ENCODE data around the gene ADGRV1. TPM values are rescaled to one million over a fixed set of nuclear protein-coding genes. Genes with fewer than 3 reads are reported as not detected.

ADGRV1 gene
- total and polyA plus RNA-seq, 9 of the 15 experiments (the other 6 are each of a cell fraction or from before 2014, with no cell fraction given), result 21.7 to 156 (median 58.2) TPM

GRCh38 chr5:91206103-91206502, 647.5 kb downstream of the ADGRV1 start:
- H3K9me1 ChIP-seq (ENCODE audit: control insufficient read depth, insufficient read depth, low read length), result no peaks in the 10 kb centered on the region
- intact Hi-C loops (cut with micrococcal nuclease) (no loop called here), in situ Hi-C loops (cut with MboI) (no loop called here)
- ATAC-seq (no peak), FAIRE-seq (no peak), DNase-seq (ENCODE audit: extremely low read depth in 1 of 4, low spot score in 3 of 4) (no peak)
- no peak overlapping the region for H3K4me2 ChIP-seq (ENCODE audit: insufficient read depth, low read length)
- no peaks in the 10 kb centered on the region for H3K79me2 ChIP-seq (ENCODE audit: control insufficient read depth, insufficient read depth, low read length)
- 39% methylated on average over 4 of the region's 5 CpGs for WGBS (ENCODE audit: insufficient coverage, low coverage, missing lambda C conversion rate)
- CTCF ChIA-PET (ENCODE audit: low intra/inter-chr PET ratio), result no interaction called here
- no peaks in the 10 kb centered on the region for H4K20me1 ChIP-seq (replicated peaks; ENCODE audit: control insufficient read depth, insufficient read depth, low read length)
- no peaks in the 10 kb centered on the region; a peak in 1 of 5 replicates for H3K4me1 ChIP-seq (replicated peaks in 1 of 2; ENCODE audit: control insufficient read depth in 2 of 2, insufficient read depth in 2 of 2, low read length in 2 of 2)
- H3K36me3 ChIP-seq (ENCODE audit: control insufficient read depth, insufficient read depth, low read length), result no peaks in the 10 kb centered on the region
- POLR2A ChIA-PET, result interaction anchor here (0.6 to 0.7 kb wide), 2 partner anchors 9 to 175 kb away, joined by 3 read pairs; no protein-coding TSS in a partner anchor
- H3K27ac ChIP-seq (ENCODE audit: extremely low read depth, low read depth, low read length), result no peak overlapping the region
- BruUV-seq (replicated peaks), result no TSS peak
- H3K9ac ChIP-seq (ENCODE audit: insufficient read depth in 1 of 2, low read depth in 2 of 2, low read length in 2 of 2), result no peak overlapping the region
- TF ChIP-seq ZNF280B (CRISPR knock-in tag; IDR thresholded peaks at IDR 0.05), result no peak
- no peak for TF ChIP-seq DMBX1 (CRISPR knock-in tag; IDR thresholded peaks at IDR 0.05; ENCODE audit: borderline replicate concordance)
- no peaks in the 10 kb centered on the region for H3K27me3 ChIP-seq (ENCODE audit: control insufficient read depth in 2 of 2, insufficient read depth in 2 of 2, low read length in 2 of 2)
- no peaks in the 10 kb centered on the region for H3K9me3 ChIP-seq (replicated peaks; ENCODE audit: control insufficient read depth, insufficient read depth, low read depth, low read length)
- H3K4me3 ChIP-seq, result no peak overlapping the region
- H2AFZ ChIP-seq (ENCODE audit: low read depth, low read length), result no peak overlapping the region

GRCh38 chr5:91206734-91207133, 648.1 kb downstream of the ADGRV1 start:
- in situ Hi-C loops (cut with MboI) (no loop called here), intact Hi-C loops (cut with micrococcal nuclease) (no loop called here)
- TF ChIP-seq RBBP5 (IDR thresholded peaks at IDR 0.05; ENCODE audit: borderline replicate concordance, insufficient read depth, low read length, poor library complexity, severe bottlenecking) (no peak), ATF3 (IDR thresholded peaks at IDR 0.05) (0 out of 2 replicates have a peak, but pooled peaks have one; percentile 12), ATF3 (CRISPR knock-in tag; conservative IDR thresholded peaks at IDR 0.05) (no peak), FOSL1 (tag; conservative IDR thresholded peaks at IDR 0.05) (peak; percentile 35; the same call in 1 of the 2 replicates), GABPB1 (CRISPR knock-in tag; IDR thresholded peaks at IDR 0.05) (no peak)
- FAIRE-seq, result peak; percentile 26
- ChIA-PET POLR2A (interaction anchor here (0.6 to 0.7 kb wide), 3 partner anchors 8 to 174 kb away, joined by 3 read pairs; no protein-coding TSS in a partner anchor), CTCF (ENCODE audit: low intra/inter-chr PET ratio) (no interaction called here)
- WGBS (ENCODE audit: insufficient coverage, low coverage, missing lambda C conversion rate), result 33% methylated on average over 2 of the region's 2 CpGs
- H2AFZ ChIP-seq (ENCODE audit: low read depth, low read length), result no peak overlapping the region
- H3K4me1 ChIP-seq (replicated peaks in 1 of 2; ENCODE audit: control insufficient read depth in 2 of 2, insufficient read depth in 2 of 2, low read length in 2 of 2), result no peaks in the 10 kb centered on the region; a peak in 1 of 5 replicates
- no peaks in the 10 kb centered on the region for H3K9me3 ChIP-seq (replicated peaks; ENCODE audit: control insufficient read depth, insufficient read depth, low read depth, low read length)
- no peak overlapping the region for H3K4me3 ChIP-seq
- no peaks in the 10 kb centered on the region for H3K79me2 ChIP-seq (ENCODE audit: control insufficient read depth, insufficient read depth, low read length)
- H4K20me1 ChIP-seq (replicated peaks; ENCODE audit: control insufficient read depth, insufficient read depth, low read length), result no peaks in the 10 kb centered on the region
- no peak for DNase-seq (ENCODE audit: extremely low read depth in 1 of 4, low spot score in 3 of 4)
- no peak overlapping the region for H3K4me2 ChIP-seq (ENCODE audit: insufficient read depth, low read length)
- H3K9ac ChIP-seq (ENCODE audit: insufficient read depth in 1 of 2, low read depth in 2 of 2, low read length in 2 of 2), result no peak overlapping the region
- no peaks in the 10 kb centered on the region for H3K36me3 ChIP-seq (ENCODE audit: control insufficient read depth, insufficient read depth, low read length)
- H3K27me3 ChIP-seq (ENCODE audit: control insufficient read depth in 2 of 2, insufficient read depth in 2 of 2, low read length in 2 of 2), result no peaks in the 10 kb centered on the region
- no peaks in the 10 kb centered on the region for H3K9me1 ChIP-seq (ENCODE audit: control insufficient read depth, insufficient read depth, low read length)
- H3K27ac ChIP-seq (ENCODE audit: extremely low read depth, low read depth, low read length), result no peak overlapping the region
- BruUV-seq (replicated peaks), result no TSS peak
- peak; percentile 49; the same call in 2 of the 3 replicates for ATAC-seq

Data from K562 (cell line).